ENCODE results near the gene TTLL5.

The TTLL5 gene

DNA sequence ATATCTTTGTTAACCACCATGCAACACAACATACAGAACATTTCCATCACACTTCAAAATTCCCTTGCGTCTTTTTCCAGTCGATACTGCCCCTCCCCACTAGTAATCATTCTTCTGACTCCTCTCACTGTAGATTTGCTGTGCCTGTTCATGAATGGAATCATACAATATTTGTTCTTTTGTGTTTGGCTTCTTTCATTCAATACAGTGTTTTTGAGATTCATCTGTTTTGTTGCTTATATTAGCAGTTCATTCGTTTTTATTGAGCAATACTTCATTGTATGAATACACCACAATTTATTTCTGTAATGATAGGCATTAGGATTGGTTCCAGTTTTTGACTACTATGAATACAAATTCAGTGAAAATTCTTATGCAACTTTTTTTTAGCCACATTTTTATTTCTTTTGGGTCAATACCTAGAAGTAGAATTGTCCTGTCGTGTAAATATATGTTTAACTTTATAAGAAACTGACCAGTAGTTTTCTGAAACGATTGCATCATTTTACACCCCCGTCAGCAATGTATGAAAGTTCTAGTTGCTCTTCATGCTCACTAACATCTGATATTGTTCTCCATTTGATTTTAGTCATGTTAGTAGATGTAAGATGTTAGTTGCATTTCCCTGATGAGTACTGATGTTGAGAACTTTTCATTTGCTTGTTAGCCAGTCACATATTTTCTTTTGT, 193.2 kb downstream of the TTLL5 start:
- H3K4me1 ChIP-seq = no peaks in the 10 kb centered on the region
- no peaks in the 10 kb centered on the region for H3K79me2 ChIP-seq
- TF ChIP-seq, protein P1, sequence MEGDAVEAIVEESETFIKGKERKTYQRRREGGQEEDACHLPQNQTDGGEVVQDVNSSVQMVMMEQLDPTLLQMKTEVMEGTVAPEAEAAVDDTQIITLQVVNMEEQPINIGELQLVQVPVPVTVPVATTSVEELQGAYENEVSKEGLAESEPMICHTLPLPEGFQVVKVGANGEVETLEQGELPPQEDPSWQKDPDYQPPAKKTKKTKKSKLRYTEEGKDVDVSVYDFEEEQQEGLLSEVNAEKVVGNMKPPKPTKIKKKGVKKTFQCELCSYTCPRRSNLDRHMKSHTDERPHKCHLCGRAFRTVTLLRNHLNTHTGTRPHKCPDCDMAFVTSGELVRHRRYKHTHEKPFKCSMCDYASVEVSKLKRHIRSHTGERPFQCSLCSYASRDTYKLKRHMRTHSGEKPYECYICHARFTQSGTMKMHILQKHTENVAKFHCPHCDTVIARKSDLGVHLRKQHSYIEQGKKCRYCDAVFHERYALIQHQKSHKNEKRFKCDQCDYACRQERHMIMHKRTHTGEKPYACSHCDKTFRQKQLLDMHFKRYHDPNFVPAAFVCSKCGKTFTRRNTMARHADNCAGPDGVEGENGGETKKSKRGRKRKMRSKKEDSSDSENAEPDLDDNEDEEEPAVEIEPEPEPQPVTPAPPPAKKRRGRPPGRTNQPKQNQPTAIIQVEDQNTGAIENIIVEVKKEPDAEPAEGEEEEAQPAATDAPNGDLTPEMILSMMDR (IDR thresholded peaks at IDR 0.05) = no peak
- H2AFZ ChIP-seq = no peak overlapping the region
- no peak overlapping the region for H3K4me2 ChIP-seq (ENCODE audit: low read length)
- no peaks in the 10 kb centered on the region for H3K9me3 ChIP-seq (ENCODE audit: control insufficient read depth, low read length)
- no peak overlapping the region for H3K4me3 ChIP-seq (ENCODE audit: low read depth, low read length)
- no peaks in the 10 kb centered on the region for H3K27me3 ChIP-seq (ENCODE audit: control insufficient read depth, insufficient read depth, low read length)
- no peak overlapping the region for H3K9ac ChIP-seq
- no peaks in the 10 kb centered on the region for H3K36me3 ChIP-seq (ENCODE audit: control insufficient read depth, insufficient read depth, low read length)
- no peak overlapping the region for H3K27ac ChIP-seq

GRCh38 chr14:75857199-75857598, 196.2 kb downstream of the TTLL5 start:
- Histone ChIP-seq H3K27ac (no peak overlapping the region), H2AFZ (no peak overlapping the region), H3K4me2 (ENCODE audit: low read length) (no peak overlapping the region), H3K36me3 (ENCODE audit: control insufficient read depth, insufficient read depth, low read length) (no peaks in the 10 kb centered on the region), H3K79me2 (no peaks in the 10 kb centered on the region), H3K27me3 (ENCODE audit: control insufficient read depth, insufficient read depth, low read length) (no peaks in the 10 kb centered on the region), H3K9me3 (ENCODE audit: control insufficient read depth, low read length) (no peaks in the 10 kb centered on the region), H3K9ac (no peak overlapping the region), H3K4me1 (no peaks in the 10 kb centered on the region), H3K4me3 (ENCODE audit: low read depth, low read length) (no peak overlapping the region)
- TF ChIP-seq, protein P1 (IDR thresholded peaks at IDR 0.05) = no peak

- H3K36me3 ChIP-seq (ENCODE audit: control insufficient read depth, insufficient read depth, low read length) = no peaks in the 10 kb centered on the region
- H3K9ac ChIP-seq = no peak overlapping the region
- H3K9me3 ChIP-seq (ENCODE audit: control insufficient read depth, low read length) = no peaks in the 10 kb centered on the region
- H2AFZ ChIP-seq = no peak overlapping the region
- no peaks in the 10 kb centered on the region for H3K79me2 ChIP-seq
- no peak overlapping the region for H3K4me2 ChIP-seq (ENCODE audit: low read length)
- no peaks in the 10 kb centered on the region for H3K27me3 ChIP-seq (ENCODE audit: control insufficient read depth, insufficient read depth, low read length)
- H3K4me3 ChIP-seq (ENCODE audit: low read depth, low read length) = no peak overlapping the region
- no peaks in the 10 kb centered on the region for H3K4me1 ChIP-seq
- H3K27ac ChIP-seq = no peak overlapping the region
- TF ChIP-seq, protein P1 (IDR thresholded peaks at IDR 0.05) = no peak
Measured at GRCh38 chr14:75858362-75858761, 197.3 kb downstream of the TTLL5 start.

GRCh38 chr14:75859746-75860145, 198.7 kb downstream of the TTLL5 start:
- H3K27me3 ChIP-seq (ENCODE audit: control insufficient read depth, insufficient read depth, low read length) = no peaks in the 10 kb centered on the region
- H3K9me3 ChIP-seq (ENCODE audit: control insufficient read depth, low read length) = no peaks in the 10 kb centered on the region
- H3K4me2 ChIP-seq (ENCODE audit: low read length) = no peak overlapping the region
- H3K9ac ChIP-seq = no peak overlapping the region
- H3K4me3 ChIP-seq (ENCODE audit: low read depth, low read length) = no peak overlapping the region
- no peak overlapping the region for H3K27ac ChIP-seq
- H3K79me2 ChIP-seq = no peaks in the 10 kb centered on the region
- no peak overlapping the region for H2AFZ ChIP-seq
- TF ChIP-seq, protein P1 (IDR thresholded peaks at IDR 0.05) = no peak
- no peaks in the 10 kb centered on the region for H3K4me1 ChIP-seq
- H3K36me3 ChIP-seq (ENCODE audit: control insufficient read depth, insufficient read depth, low read length) = no peaks in the 10 kb centered on the region

GRCh38 chr14:75860561-75861160, 199.6 kb downstream of the TTLL5 start:
- Histone ChIP-seq H3K36me3 (ENCODE audit: control insufficient read depth, insufficient read depth, low read length) (no peaks in the 10 kb centered on the region), H2AFZ (no peak overlapping the region)

More at GRCh38 chr14:75860561-75861160, 199.6 kb downstream of the TTLL5 start:
- Histone ChIP-seq H3K9me3 (ENCODE audit: control insufficient read depth, low read length) (no peaks in the 10 kb centered on the region), H3K9ac (no peak overlapping the region), H3K4me1 (no peaks in the 10 kb centered on the region), H3K27me3 (ENCODE audit: control insufficient read depth, insufficient read depth, low read length) (no peaks in the 10 kb centered on the region), H3K79me2 (no peaks in the 10 kb centered on the region), H3K4me2 (ENCODE audit: low read length) (no peak overlapping the region), H3K27ac (no peak overlapping the region), H3K4me3 (ENCODE audit: low read depth, low read length) (no peak overlapping the region)
- TF ChIP-seq, protein P1 (IDR thresholded peaks at IDR 0.05) = no peak

All from parathyroid adenoma (tissue), 2 donors.